NT2/D1 (cell line): ENCODE results near the gene GATA6.

Experiments used
- YY1 ChIP-seq: IDR thresholded peaks from 2 replicates; pipeline ENCODE4 v1.6.1; 2011; ENCODE audit not compliant: insufficient read length, insufficient read depth
- ZNF274 ChIP-seq: IDR thresholded peaks from 2 replicates; pipeline ENCODE4 v1.6.1; 2011; ENCODE audit warnings: mild to moderate bottlenecking, low read depth, low read length

DNA sequence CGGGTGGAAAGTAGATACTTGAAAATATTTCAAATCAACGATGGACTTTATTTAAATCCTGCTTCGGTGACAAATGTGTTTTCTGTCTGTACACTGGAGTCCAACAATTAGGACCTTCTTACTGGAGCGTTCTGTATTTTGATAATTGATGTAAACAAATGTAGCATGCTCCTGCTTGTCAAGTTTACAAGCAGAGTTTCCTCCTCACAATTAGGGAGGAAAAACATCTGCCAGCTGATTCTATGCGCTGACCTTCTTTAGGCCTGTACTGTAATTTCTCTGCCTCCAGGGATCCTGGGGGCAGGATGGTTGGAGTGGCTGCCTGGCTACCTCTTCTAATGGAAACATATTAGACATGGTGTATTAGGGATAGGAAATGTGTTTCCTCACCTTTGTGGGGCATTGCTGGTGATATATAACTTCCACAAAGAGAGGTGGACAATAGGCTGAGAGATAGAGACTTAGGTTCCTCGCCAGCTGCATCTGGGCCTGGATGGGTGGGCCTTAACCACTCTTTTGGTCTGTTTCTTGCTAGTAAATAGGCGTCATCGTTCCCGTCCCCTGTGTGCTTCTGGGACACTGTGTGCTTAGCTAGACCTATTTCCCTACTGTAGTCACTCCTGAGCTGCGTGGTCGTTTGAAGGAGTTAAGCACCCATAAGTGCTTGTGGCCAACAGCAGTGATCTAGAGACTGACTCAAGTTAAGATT, 19.3 kb downstream of the GATA6 start:
- no peak for TF ChIP-seq YY1
- no peak for TF ChIP-seq ZNF274
